ENCODE results near the gene FCER1G. TPM values are rescaled to one million over a fixed set of nuclear protein-coding genes. Genes with fewer than 3 reads are reported as not detected.

The FCER1G gene
- polyA plus RNA-seq, 1 donor from 2014 or later: 3.5 TPM

GRCh38 chr1:161233102-161233501 lies 18.0 kb downstream of the FCER1G start:
- no peaks in the 10 kb centered on the region for H3F3A ChIP-seq (ENCODE audit: insufficient read depth, low read length, poor library complexity, severe bottlenecking)
- no peak overlapping the region for H2AFZ ChIP-seq (ENCODE audit: low read depth, low read length)
- H3K27me3 ChIP-seq (ENCODE audit: insufficient read depth, low read depth, low read length): no peaks in the 10 kb centered on the region
- no peaks in the 10 kb centered on the region for H3K9me3 ChIP-seq (ENCODE audit: low read length)
- no peak overlapping the region for H3K4me3 ChIP-seq (ENCODE audit: low read length)
- H4K20me1 ChIP-seq (ENCODE audit: insufficient read depth): no peaks in the 10 kb centered on the region
- no peaks in the 10 kb centered on the region for H3K36me3 ChIP-seq (ENCODE audit: insufficient read depth, low read length)
- TF ChIP-seq RAD21 (conservative IDR thresholded peaks at IDR 0.05): no peak
- TF ChIP-seq SMC3 (conservative IDR thresholded peaks at IDR 0.05; ENCODE audit: poor library complexity): no peak
- no peak for TF ChIP-seq MXI1 (conservative IDR thresholded peaks at IDR 0.05; ENCODE audit: poor library complexity, severe bottlenecking)
- TF ChIP-seq CTCF (IDR thresholded peaks at IDR 0.05; ENCODE audit: poor library complexity, severe bottlenecking): no peak
- no peak for TF ChIP-seq EP300 (conservative IDR thresholded peaks at IDR 0.05; ENCODE audit: poor library complexity, severe bottlenecking)
- no peak for TF ChIP-seq POLR2AphosphoS5 (IDR thresholded peaks at IDR 0.05)
- no peak for TF ChIP-seq TAF1 (IDR thresholded peaks at IDR 0.05; ENCODE audit: low read depth)
- TF ChIP-seq, protein P1, sequence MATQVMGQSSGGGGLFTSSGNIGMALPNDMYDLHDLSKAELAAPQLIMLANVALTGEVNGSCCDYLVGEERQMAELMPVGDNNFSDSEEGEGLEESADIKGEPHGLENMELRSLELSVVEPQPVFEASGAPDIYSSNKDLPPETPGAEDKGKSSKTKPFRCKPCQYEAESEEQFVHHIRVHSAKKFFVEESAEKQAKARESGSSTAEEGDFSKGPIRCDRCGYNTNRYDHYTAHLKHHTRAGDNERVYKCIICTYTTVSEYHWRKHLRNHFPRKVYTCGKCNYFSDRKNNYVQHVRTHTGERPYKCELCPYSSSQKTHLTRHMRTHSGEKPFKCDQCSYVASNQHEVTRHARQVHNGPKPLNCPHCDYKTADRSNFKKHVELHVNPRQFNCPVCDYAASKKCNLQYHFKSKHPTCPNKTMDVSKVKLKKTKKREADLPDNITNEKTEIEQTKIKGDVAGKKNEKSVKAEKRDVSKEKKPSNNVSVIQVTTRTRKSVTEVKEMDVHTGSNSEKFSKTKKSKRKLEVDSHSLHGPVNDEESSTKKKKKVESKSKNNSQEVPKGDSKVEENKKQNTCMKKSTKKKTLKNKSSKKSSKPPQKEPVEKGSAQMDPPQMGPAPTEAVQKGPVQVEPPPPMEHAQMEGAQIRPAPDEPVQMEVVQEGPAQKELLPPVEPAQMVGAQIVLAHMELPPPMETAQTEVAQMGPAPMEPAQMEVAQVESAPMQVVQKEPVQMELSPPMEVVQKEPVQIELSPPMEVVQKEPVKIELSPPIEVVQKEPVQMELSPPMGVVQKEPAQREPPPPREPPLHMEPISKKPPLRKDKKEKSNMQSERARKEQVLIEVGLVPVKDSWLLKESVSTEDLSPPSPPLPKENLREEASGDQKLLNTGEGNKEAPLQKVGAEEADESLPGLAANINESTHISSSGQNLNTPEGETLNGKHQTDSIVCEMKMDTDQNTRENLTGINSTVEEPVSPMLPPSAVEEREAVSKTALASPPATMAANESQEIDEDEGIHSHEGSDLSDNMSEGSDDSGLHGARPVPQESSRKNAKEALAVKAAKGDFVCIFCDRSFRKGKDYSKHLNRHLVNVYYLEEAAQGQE (IDR thresholded peaks at IDR 0.05; ENCODE audit: borderline replicate concordance): no peak
- no peak for TF ChIP-seq EZH2 (IDR thresholded peaks at IDR 0.05; ENCODE audit: borderline replicate concordance, insufficient read depth, low read length, poor library complexity, severe bottlenecking)
- no peak overlapping the region for H3K4me2 ChIP-seq (ENCODE audit: low read length)
- H3K79me2 ChIP-seq (replicated peaks; ENCODE audit: insufficient read depth, low read length): no peaks in the 10 kb centered on the region
- no peaks in the 10 kb centered on the region for H3K9me2 ChIP-seq (ENCODE audit: insufficient read depth, low read length)
- H3K9ac ChIP-seq (ENCODE audit: low read length): no peak overlapping the region
- no peak overlapping the region for H3K27ac ChIP-seq (ENCODE audit: low read length)

DNA sequence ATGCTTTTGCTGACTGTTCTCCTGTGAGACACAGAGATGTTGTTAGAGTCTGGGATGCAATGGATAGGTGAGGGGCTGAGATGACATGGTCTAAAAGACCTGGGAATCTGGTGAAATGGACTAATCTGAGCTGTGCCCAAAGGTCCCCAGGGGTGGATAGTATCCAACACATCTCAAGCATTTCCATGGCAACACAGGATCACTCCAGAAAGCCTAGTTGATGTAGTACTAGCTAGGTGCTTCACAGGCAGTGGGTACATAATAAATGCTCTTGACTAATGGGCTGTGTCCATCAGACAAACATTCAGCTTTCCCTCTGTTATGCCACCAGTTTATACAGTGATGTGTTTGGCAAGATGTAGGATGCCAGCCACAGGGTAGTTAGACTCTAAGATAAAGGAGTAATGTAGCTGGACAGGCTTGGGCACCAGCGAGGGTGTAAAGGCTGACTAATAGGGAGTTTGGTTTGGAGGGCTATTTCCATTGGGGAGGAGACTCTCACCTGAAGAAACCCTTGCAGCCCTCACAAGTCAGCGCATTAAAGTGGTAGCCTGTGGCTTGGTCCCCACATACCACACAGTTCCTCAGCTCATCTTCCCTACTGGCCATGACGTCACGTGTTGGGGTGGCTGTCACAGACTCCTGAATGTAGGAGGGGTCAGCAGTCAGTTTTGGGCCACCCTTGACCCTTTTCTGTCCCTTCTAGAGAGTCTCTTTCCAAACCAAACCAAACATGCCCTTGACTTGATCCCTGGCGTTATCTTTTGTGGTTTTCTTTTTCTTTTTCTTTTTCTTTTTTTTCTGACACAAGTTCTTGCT lies 21.1 kb downstream of the FCER1G start:
- no peaks in the 10 kb centered on the region for H3K79me2 ChIP-seq (replicated peaks; ENCODE audit: insufficient read depth, low read length)
- no peaks in the 10 kb centered on the region for H4K20me1 ChIP-seq (ENCODE audit: insufficient read depth)
- no peaks in the 10 kb centered on the region for H3K9me3 ChIP-seq (ENCODE audit: low read length)
- H3K27me3 ChIP-seq (ENCODE audit: insufficient read depth, low read depth, low read length): no peaks in the 10 kb centered on the region
- TF ChIP-seq EZH2 (IDR thresholded peaks at IDR 0.05; ENCODE audit: borderline replicate concordance, insufficient read depth, low read length, poor library complexity, severe bottlenecking): no peak
- TF ChIP-seq SMC3 (conservative IDR thresholded peaks at IDR 0.05; ENCODE audit: poor library complexity): no peak
- no peak for TF ChIP-seq MXI1 (conservative IDR thresholded peaks at IDR 0.05; ENCODE audit: poor library complexity, severe bottlenecking)
- TF ChIP-seq, protein P1 (IDR thresholded peaks at IDR 0.05; ENCODE audit: borderline replicate concordance): no peak
- H3K4me3 ChIP-seq (ENCODE audit: low read length): no peak overlapping the region
- H3K9ac ChIP-seq (ENCODE audit: low read length): no peak overlapping the region
- H3K36me3 ChIP-seq (ENCODE audit: insufficient read depth, low read length): no peaks in the 10 kb centered on the region
- no peak overlapping the region for H3K27ac ChIP-seq (ENCODE audit: low read length)
- H3F3A ChIP-seq (ENCODE audit: insufficient read depth, low read length, poor library complexity, severe bottlenecking): no peaks in the 10 kb centered on the region
- no peak overlapping the region for H3K4me2 ChIP-seq (ENCODE audit: low read length)
- no peaks in the 10 kb centered on the region for H3K9me2 ChIP-seq (ENCODE audit: insufficient read depth, low read length)
- H2AFZ ChIP-seq (ENCODE audit: low read depth, low read length): no peak overlapping the region
